HG02840 (cell line): ENCODE data around the gene NKX2-4.

Experiments used
- ATAC-seq: cut with Tn5 transposase; IDR thresholded peaks from one replicate; pipeline ENCODE4 v1.9.1; 2021; ENCODE audit warnings: mild to moderate bottlenecking, moderate library complexity, moderate number of reproducible peaks; ENCODE audit not compliant: unreplicated experiment, low FRiP score

The NKX2-4 gene

GRCh38 chr20:21395051-21395665, 2.2 kb downstream of the NKX2-4 start:
- ATAC-seq: no peak

DNA sequence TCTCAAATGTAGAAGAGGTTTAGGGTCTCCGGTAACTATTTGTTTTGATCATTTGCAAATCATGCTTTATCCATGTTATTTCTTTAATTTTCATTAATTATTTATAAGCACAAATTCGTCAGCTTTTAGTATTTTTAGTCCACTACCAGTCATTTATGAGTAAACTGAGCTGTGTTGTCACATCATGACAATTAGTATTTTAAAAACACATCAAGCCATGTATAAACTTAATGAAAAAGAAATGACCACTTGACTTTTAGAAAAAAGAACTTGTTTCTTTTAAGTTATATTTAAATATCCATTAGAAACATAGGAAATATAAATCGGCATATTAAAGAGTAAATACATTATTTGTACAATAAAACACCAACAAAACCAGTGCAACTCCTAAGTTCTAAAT, 2.8 kb downstream of the NKX2-4 start:
- ATAC-seq: no peak

- no peak for ATAC-seq
These were observed 3.4 kb downstream of the NKX2-4 start for GRCh38 chr20:21393816-21394519.

DNA sequence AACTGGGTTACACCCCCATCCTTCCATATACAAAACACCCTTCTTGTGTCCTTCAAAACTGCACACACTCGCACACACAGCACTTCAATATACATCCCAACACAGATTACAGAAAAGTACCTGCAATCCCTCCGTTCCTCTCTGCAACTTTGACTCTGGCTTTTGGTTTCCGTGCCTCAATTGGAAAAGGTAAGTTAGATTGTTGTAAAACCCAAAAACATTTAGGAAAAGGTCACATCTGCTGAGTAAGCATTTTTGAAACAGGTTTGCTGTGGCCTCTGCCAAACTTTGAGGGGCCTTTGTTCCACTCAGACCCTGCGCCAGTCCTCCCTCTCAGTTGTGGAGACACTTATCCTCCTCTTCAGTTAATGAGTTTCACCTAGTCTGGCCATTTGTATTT, 4.2 kb downstream of the NKX2-4 start:
- no peak for ATAC-seq

GRCh38 chr20:21391972-21392352, 5.4 kb downstream of the NKX2-4 start:
- ATAC-seq: no peak

- ATAC-seq: no peak
These were observed 5.9 kb downstream of the NKX2-4 start for GRCh38 chr20:21391185-21391971.

DNA sequence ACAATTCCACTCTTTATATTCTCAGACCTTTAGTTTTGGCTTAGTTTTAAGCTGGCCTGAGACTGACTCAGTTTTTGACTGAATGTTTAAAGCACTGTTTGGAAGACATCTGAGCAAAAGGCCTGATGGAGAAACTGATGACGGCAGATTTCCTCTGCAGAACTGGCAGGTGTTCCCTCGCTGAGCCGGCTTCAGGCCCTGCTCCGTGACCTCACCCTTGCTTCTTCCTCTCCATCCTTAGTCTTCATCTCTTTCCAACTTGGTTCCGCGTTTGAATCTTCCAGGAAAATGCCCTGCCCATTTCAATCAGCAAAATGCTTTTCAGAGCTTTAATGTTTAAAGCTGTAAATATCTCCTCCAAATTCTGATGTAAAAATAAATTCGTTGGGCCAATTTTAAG, 6.6 kb downstream of the NKX2-4 start:
- ATAC-seq: no peak

DNA sequence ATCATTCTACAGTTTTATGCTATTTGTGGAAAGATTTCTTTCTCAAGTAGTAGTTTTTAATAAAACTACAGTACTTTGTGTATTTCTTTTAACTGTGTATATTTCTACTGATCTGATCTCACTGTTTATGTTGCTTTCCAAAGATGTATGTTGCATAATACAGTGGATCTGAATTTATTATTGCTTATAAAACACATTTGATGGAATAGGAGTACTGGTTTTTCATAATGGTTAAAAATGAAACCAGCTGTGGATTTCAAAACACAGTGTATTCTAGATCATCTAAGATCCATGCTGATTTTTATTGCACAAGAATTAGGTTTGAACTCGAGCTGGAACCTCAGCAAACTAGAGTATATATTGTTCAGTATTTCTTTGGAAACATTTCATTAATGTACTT, 8.0 kb downstream of the NKX2-4 start:
- no peak for ATAC-seq

GRCh38 chr20:21388566-21388965, 8.8 kb downstream of the NKX2-4 start:
- ATAC-seq: no peak

- no peak for ATAC-seq
These were observed 9.8 kb downstream of the NKX2-4 start for GRCh38 chr20:21387528-21387927.

DNA sequence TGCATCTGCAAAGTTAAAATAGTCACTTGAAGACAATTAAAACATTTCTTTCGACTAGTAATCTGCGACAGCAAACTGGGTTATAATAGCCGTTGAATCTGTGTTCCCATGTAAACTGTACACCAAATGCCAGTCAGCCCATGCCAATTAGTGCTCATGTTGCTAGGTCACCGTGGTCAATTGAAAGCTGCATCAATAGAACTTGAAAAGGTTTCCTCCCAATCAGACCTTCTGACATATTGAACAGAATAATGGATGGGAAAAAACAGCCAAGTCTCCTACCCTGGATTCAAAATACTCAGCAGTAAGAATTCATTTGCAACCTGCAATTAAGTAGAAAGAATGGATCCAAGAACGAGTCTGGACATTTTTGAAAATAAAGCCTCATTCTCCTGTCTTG, 11.2 kb downstream of the NKX2-4 start:
- no peak for ATAC-seq

DNA sequence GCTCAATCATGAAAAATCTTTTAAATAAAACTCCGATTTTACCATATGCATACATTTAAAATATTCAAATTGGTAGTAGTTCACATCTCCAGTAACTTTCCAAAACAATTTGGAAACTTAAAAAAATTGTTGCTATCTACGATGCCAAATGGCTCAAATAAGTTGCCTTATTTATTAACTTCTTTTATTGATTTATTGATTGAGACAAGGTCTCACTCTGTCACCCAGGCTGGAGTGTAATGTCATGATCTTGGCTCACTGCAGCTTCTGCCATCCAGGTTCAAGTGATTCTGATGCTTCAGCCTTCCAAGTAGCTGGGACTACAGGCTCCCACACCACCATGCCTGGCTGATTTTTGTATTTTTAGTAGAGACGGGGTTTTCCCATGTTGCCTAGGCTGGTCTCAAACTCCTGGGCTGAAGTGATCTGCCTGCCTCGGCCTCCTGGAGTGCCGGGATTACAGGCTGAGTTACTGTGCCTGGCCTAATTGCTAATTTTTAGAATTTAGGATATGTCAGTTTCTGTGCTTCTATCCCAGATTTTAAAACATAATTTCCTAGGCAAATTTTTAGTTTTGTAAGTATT, 12.9 kb downstream of the NKX2-4 start:
- no peak for ATAC-seq

GRCh38 chr20:21381619-21382018, 15.7 kb downstream of the NKX2-4 start:
- no peak for ATAC-seq

DNA sequence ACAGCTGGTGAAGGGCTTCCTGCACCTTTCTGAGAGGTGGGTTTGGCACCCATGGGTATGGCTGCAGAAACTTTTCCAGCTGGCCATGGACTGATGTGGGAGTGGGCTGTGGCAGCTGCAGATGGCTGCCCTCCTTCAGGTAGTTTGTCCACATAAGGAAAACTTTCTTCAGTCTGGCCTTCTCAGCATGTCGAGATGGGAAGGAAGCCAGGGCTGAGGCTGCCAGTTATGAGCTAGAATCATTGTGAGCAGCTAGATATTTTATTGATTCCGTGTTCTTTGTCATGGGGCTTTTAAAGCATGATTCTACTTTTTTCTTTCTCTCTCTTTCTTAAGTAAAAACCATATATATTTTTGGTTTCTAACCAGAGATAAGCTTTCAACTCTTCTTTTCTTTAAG, 16.6 kb downstream of the NKX2-4 start:
- no peak for ATAC-seq

- no peak for ATAC-seq
These were observed 19.1 kb downstream of the NKX2-4 start for GRCh38 chr20:21378259-21378658.

DNA sequence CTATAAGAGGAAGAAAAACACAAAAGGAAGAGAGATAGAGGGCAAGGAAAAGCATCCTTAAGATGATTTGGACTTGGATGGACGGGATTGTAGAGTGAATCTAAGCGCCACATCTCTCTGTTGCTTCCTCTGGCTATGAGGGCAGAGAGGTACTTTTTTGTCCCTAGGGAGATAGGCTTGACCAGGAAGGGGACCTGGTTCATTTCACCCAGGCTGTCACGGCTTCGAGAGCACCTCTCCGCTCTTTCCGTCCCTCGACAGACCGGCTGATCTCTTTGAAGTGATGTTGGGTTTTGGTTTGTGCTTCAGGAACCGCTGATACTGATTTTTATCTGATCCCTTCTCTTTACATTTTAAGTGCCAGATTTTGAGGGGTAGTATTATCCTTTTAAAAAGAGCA, 19.6 kb downstream of the NKX2-4 start:
- no peak for ATAC-seq

- no peak for ATAC-seq
These were observed 20.7 kb downstream of the NKX2-4 start for GRCh38 chr20:21376626-21377025.

- ATAC-seq: no peak
These were observed 23.9 kb downstream of the NKX2-4 start for GRCh38 chr20:21373436-21373835.

- no peak for ATAC-seq
These were observed 25.3 kb downstream of the NKX2-4 start for GRCh38 chr20:21372016-21372415.

DNA sequence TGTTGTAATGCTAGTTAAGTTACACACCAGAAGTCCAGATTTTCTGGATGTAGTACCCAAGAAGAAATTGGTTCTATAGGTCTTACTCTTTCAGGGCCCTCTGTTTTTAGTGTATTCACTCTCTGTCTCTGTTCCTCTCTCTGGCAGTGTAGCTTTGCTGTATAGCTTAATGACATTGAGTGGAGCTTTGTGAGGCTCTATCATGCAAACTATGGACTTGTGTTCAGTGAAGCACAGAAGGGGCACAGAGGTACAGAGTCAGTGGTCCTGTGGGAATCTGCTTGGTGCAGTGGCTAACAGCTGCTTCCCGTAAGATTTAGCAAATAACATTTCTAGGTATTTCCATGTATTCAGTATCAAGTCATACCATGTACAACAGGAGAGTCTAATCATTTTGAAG, 26.1 kb downstream of the NKX2-4 start:
- no peak for ATAC-seq

- ATAC-seq: no peak
These were observed 28.5 kb downstream of the NKX2-4 start for GRCh38 chr20:21368791-21369190.
